ENCODE measurements around the gene MED13. TPM values are rescaled to one million over a fixed set of nuclear protein-coding genes. Genes with fewer than 3 reads are reported as not detected.

Gene MED13
- total and polyA plus RNA-seq, 9 of the 15 experiments (the other 6 are each of a cell fraction or from before 2014, with no cell fraction given): 5.4 to 48.4 (median 28.2) TPM

DNA sequence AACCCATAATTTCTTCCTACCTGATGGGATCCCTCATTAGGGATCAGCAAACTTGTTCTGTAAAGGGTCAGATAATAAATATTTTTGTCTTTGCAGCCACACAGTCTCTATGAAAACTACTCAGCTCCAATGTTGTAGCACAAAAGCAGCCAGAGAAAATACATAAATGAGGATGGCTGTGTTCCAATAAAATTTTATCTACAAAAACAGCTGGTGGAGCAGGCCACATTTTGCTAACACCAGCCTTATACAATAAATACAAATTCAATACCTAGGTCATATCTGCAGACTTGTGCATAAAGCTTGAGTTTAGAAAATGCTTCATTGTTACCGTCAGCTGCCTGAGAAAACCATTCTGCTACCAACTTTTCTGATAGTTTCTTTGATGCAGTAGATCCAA lies 98.9 kb downstream of the MED13 start:
- peak in 3 of 4 experiments; percentile 8 to 13 (median 12) for DNase-seq (ENCODE audit: extremely low read depth in 1 of 4, low spot score in 3 of 4)
- no peaks in the 10 kb centered on the region; a peak in 1 of 5 replicates for H3K4me1 ChIP-seq (replicated peaks in 1 of 2; ENCODE audit: control insufficient read depth in 2 of 2, insufficient read depth in 2 of 2, low read length in 2 of 2)
- CTCF ChIA-PET (ENCODE audit: low intra/inter-chr PET ratio): no interaction called here
- FAIRE-seq: no peak
- H3K9ac ChIP-seq (ENCODE audit: insufficient read depth in 1 of 2, low read depth in 2 of 2, low read length in 2 of 2): no peak overlapping the region
- H3K79me2 ChIP-seq (ENCODE audit: control insufficient read depth, insufficient read depth, low read length): peaks cover 7% of the 10 kb centered on the region; the same call in 1 of the 3 replicates
- in situ Hi-C loops (cut with MboI) (no loop called here), intact Hi-C loops (cut with micrococcal nuclease) (no loop called here)
- no peak for ATAC-seq
- no peak overlapping the region for H2AFZ ChIP-seq (ENCODE audit: low read depth, low read length)
- no peaks in the 10 kb centered on the region for H3K9me1 ChIP-seq (ENCODE audit: control insufficient read depth, insufficient read depth, low read length)
- POLR2A ChIA-PET: interaction anchor here (1.8 kb wide), 1 partner anchor 10 kb away, joined by 6 read pairs; no protein-coding TSS in a partner anchor
- H3K36me3 ChIP-seq (ENCODE audit: control insufficient read depth, insufficient read depth, low read length): peaks cover 86% of the 10 kb centered on the region
- H3K9me3 ChIP-seq (replicated peaks; ENCODE audit: control insufficient read depth, insufficient read depth, low read depth, low read length): no peaks in the 10 kb centered on the region
- WGBS (ENCODE audit: insufficient coverage, low coverage, missing lambda C conversion rate): 0% methylated on average over 1 of the region's 1 CpG
- TF ChIP-seq XRCC5 (IDR thresholded peaks at IDR 0.05; ENCODE audit: low read depth, low read length) (no peak), GATAD2A (IDR thresholded peaks at IDR 0.05) (no peak), HNRNPL (IDR thresholded peaks at IDR 0.05; ENCODE audit: low read depth, low read length) (no peak), ARID1B (IDR thresholded peaks at IDR 0.05) (peak; percentile 38; the same call in 1 of the 2 replicates), CBFA2T3 (IDR thresholded peaks at IDR 0.05) (0 out of 2 replicates have a peak, but pooled peaks have one; percentile 12), TAL1 (IDR thresholded peaks at IDR 0.05) (peak; percentile 31; the same call in 1 of the 2 replicates), ZFX (CRISPR knock-in tag; IDR thresholded peaks at IDR 0.05) (0 out of 2 replicates have a peak, but pooled peaks have one; percentile 18), NFIC (IDR thresholded peaks at IDR 0.05) (peak; percentile 62), TCF3 (CRISPR knock-in tag; IDR thresholded peaks at IDR 0.05) (peak; percentile 62)
- TF ChIP-seq, protein P1, sequence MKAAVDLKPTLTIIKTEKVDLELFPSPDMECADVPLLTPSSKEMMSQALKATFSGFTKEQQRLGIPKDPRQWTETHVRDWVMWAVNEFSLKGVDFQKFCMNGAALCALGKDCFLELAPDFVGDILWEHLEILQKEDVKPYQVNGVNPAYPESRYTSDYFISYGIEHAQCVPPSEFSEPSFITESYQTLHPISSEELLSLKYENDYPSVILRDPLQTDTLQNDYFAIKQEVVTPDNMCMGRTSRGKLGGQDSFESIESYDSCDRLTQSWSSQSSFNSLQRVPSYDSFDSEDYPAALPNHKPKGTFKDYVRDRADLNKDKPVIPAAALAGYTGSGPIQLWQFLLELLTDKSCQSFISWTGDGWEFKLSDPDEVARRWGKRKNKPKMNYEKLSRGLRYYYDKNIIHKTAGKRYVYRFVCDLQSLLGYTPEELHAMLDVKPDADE (conservative IDR thresholded peaks at IDR 0.05; ENCODE audit: control insufficient read depth, low read depth, low read length): no peak
- TF ChIP-seq, protein P2, sequence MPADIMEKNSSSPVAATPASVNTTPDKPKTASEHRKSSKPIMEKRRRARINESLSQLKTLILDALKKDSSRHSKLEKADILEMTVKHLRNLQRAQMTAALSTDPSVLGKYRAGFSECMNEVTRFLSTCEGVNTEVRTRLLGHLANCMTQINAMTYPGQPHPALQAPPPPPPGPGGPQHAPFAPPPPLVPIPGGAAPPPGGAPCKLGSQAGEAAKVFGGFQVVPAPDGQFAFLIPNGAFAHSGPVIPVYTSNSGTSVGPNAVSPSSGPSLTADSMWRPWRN (IDR thresholded peaks at IDR 0.05; ENCODE audit: low read depth): no peak
- no peaks in the 10 kb centered on the region for H4K20me1 ChIP-seq (replicated peaks; ENCODE audit: control insufficient read depth, insufficient read depth, low read length)
- no peaks in the 10 kb centered on the region for H3K27me3 ChIP-seq (ENCODE audit: control insufficient read depth in 2 of 2, insufficient read depth in 2 of 2, low read length in 2 of 2)
- H3K4me2 ChIP-seq (ENCODE audit: insufficient read depth, low read length): no peak overlapping the region
- no peak overlapping the region for H3K4me3 ChIP-seq
- no TSS peak for BruUV-seq (replicated peaks)
- no peak overlapping the region for H3K27ac ChIP-seq (ENCODE audit: extremely low read depth, low read depth, low read length)
